ENCODE measurements around the gene OR13A1.
"Not testable (repeated sequence)": the region's sequence is repeated elsewhere in the genome, so short reads cannot be mapped to it uniquely, and the experiment has no call there.

Gene OR13A1

DNA sequence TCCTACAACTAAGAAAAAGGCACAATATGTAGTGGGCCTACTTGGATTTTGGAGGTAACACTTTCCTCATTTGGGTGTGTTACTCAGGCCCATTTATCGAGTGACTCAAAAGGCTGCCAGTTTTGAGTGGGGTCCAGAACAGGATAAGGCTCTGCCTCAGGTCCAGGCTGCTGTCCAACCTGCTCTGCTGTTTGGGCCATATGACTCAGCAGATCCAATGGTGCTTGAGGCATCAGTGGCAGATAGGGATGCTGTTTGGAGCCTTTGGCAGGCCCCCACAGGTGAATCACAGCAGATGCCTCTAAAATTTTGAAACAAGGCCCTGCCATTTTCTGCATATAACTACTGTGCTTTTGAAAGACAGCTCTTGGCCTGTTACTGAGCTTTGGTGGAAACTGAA is 24.5 kb upstream of the OR13A1 start:
- TF ChIP-seq, protein P1, sequence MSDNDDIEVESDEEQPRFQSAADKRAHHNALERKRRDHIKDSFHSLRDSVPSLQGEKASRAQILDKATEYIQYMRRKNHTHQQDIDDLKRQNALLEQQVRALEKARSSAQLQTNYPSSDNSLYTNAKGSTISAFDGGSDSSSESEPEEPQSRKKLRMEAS (IDR thresholded peaks at IDR 0.05; ENCODE audit: low read depth, low read length) = no peak
- TF ChIP-seq MYC (IDR thresholded peaks at IDR 0.05; ENCODE audit: low read depth, low read length) = no peak
- no peak for TF ChIP-seq CTCF (IDR thresholded peaks at IDR 0.05; ENCODE audit: low read depth, low read length)
- no peak for TF ChIP-seq POLR2A (IDR thresholded peaks at IDR 0.05; ENCODE audit: extremely low read depth, insufficient read length)
- H3K4me3 ChIP-seq (ENCODE audit: low read depth, low read length) = no peak overlapping the region
- no peak for DNase-seq (ENCODE audit: low read depth)

GRCh38 chr10:45331824-45332223 is 16.4 kb upstream of the OR13A1 start:
- not testable (repeated sequence) for H3K4me3 ChIP-seq (ENCODE audit: low read depth, low read length); DNase-seq (ENCODE audit: low read depth)

DNA sequence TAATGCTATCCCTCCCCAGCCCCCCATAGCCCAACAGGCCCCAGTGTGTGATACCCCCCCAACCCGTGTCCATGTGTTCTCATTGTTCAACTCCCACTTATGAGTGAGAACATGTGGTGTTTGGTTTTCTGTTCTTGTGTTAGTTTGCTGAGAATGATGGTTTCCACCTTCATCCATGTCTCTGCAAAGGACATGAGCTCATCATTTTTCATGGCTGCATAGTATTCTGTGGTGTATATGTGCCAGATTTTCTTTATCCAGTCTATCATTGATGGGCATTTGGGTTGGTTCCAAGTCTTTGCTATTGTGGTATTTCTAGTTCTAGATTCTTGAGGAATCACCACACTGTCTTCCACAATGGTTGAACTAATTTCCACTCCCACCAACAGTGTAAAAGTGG is 11.5 kb upstream of the OR13A1 start:
- not testable (repeated sequence) for H3K4me3 ChIP-seq (ENCODE audit: low read depth, low read length); DNase-seq (ENCODE audit: low read depth)

DNA sequence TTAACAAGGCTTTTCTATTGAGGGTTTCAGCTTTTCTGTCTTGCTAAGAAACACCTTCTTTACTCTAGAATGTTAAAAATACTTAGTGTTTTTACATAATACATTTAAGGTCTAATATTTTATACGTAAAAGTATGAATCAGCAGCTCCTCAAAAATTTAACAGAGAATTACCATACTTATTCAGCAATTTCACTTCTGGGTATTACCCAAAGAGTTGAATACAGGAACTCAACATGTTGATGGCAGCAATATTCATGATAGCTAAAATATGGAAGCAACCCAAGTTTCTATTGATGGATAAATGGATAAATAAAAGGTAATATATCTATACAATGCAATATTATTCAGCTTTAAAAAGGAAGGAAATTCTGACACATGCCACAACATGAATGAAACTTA is 9.7 kb upstream of the OR13A1 start:
- TF ChIP-seq POLR2A (IDR thresholded peaks at IDR 0.05; ENCODE audit: extremely low read depth, insufficient read length) = no peak
- TF ChIP-seq, protein P1 (IDR thresholded peaks at IDR 0.05; ENCODE audit: low read depth, low read length) = no peak
- TF ChIP-seq MYC (IDR thresholded peaks at IDR 0.05; ENCODE audit: low read depth, low read length) = no peak
- TF ChIP-seq CTCF (IDR thresholded peaks at IDR 0.05; ENCODE audit: low read depth, low read length) = no peak
- DNase-seq (ENCODE audit: low read depth) = no peak
- no peak overlapping the region for H3K4me3 ChIP-seq (ENCODE audit: low read depth, low read length)

- no peak for TF ChIP-seq CTCF (IDR thresholded peaks at IDR 0.05; ENCODE audit: low read depth, low read length)
- TF ChIP-seq MYC (IDR thresholded peaks at IDR 0.05; ENCODE audit: low read depth, low read length) = no peak
- TF ChIP-seq POLR2A (IDR thresholded peaks at IDR 0.05; ENCODE audit: extremely low read depth, insufficient read length) = no peak
- TF ChIP-seq, protein P1 (IDR thresholded peaks at IDR 0.05; ENCODE audit: low read depth, low read length) = no peak
- no peak overlapping the region for H3K4me3 ChIP-seq (ENCODE audit: low read depth, low read length)
- DNase-seq (ENCODE audit: low read depth) = no peak
Observed at GRCh38 chr10:45319702-45320101, 4.3 kb upstream of the OR13A1 start.

GRCh38 chr10:45313264-45313873 is 2.0 kb downstream of the OR13A1 start:
- DNase-seq (ENCODE audit: low read depth) = no peak
- H3K4me3 ChIP-seq (ENCODE audit: low read depth, low read length) = no peak overlapping the region
- TF ChIP-seq MYC (IDR thresholded peaks at IDR 0.05; ENCODE audit: low read depth, low read length) (no peak), CTCF (IDR thresholded peaks at IDR 0.05; ENCODE audit: low read depth, low read length) (no peak), POLR2A (IDR thresholded peaks at IDR 0.05; ENCODE audit: extremely low read depth, insufficient read length) (no peak)
- TF ChIP-seq, protein P1 (IDR thresholded peaks at IDR 0.05; ENCODE audit: low read depth, low read length) = no peak

GRCh38 chr10:45308707-45309106 is 6.7 kb downstream of the OR13A1 start:
- peak; percentile 65 for DNase-seq (ENCODE audit: low read depth)
- TF ChIP-seq POLR2A (IDR thresholded peaks at IDR 0.05; ENCODE audit: extremely low read depth, insufficient read length) (no peak), CTCF (IDR thresholded peaks at IDR 0.05; ENCODE audit: low read depth, low read length) (peak; percentile 49), MYC (IDR thresholded peaks at IDR 0.05; ENCODE audit: low read depth, low read length) (no peak)
- H3K4me3 ChIP-seq (ENCODE audit: low read depth, low read length) = no peak overlapping the region
